NCI-H1092 treated with DMSO at 0.1 percent for 48 hours (cell line): ENCODE results near the gene TAS2R40.
"Not testable (repeated sequence)": the region's sequence is repeated elsewhere in the genome, so short reads cannot be mapped to it uniquely, and the experiment has no call there.

ENCODE experiments used
- DNase-seq: peaks from one replicate; lab custom pipeline; 2025; lab: John Stamatoyannopoulos, UW

TAS2R40 gene

GRCh38 chr7:143221737-143222136 is at the start of gene TAS2R40:
Gene TAS2R40 (plus strand): TSS chr7:143222037. CDS start chr7:143222079, 42 bp downstream.
- DNase-seq, result no peak

DNA sequence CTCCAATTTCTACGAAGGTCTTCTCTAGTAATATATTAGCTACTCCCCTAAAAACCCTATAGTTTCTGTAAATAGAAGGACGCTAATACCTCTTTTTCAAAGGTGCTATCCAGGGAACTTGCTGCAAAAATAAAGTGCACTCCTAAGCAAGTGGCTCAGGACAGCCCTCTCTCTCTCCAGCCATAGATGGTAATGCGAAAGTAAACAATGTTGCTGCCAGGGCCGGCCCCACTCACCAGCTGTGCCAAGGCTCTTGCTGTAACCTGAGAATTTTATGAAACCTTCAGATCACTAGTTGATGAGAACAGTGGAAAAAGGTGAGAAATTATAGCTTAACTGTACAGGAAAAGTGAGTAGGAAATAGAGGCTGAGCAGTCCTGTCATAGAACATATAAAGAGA is 49.5 kb upstream of the TAS2R40 start:
- DNase-seq, result peak; percentile 96

DNA sequence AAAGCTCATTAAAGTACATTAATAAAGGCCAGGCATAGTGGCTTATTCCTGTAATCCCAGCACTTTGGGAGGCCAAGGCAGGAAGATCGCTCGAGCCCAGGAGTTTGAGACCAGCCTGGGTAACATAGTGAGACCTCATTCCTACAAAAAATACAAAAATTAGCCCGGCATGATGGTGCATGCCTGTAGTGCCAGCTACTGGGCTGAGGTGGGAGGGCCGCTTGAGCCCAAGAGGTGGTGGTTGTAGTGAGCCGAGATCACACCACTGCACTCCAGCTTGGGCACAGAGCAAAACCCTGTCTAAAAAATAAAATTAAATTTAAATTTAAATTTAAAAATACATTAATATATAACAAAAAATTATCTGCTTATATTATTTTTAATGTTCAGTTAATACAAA is 45.7 kb upstream of the TAS2R40 start:
- no peak for DNase-seq

DNA sequence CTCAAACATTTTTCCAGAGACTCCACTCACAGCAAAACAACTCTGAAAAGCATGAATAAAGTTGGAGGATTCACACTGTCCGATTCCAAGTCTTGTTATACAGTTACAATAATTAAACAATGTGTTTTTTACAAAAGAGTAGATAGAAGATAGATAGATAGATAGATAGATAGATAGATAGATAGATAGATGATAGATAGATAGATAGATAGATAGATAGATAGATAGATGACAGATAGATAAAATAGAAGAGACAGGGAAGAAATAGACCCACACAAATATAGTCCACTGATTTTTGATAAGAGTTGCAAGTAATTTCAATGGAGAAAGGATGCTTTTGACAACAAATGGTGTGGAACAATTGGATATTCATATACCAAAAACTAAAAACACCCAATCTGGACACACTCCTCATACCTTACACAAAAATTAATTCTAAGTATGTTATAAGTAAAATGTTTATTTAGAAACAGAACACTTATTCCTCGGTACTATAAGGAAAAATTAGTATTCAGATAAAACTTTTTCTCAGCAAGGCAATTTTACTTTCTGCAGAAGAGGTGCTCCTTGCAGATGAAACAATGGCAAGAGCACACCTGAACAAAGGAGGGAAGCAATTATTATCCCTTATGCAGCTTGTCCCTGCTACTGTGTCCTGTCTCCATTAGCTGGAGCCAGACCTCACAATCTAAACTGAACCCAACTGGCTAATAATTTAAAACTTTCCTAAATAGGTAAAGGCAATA is 44.3 kb upstream of the TAS2R40 start:
- no peak for DNase-seq

GRCh38 chr7:143180771-143181170 is 41.1 kb upstream of the TAS2R40 start:
- DNase-seq, result not testable (repeated sequence)

DNA sequence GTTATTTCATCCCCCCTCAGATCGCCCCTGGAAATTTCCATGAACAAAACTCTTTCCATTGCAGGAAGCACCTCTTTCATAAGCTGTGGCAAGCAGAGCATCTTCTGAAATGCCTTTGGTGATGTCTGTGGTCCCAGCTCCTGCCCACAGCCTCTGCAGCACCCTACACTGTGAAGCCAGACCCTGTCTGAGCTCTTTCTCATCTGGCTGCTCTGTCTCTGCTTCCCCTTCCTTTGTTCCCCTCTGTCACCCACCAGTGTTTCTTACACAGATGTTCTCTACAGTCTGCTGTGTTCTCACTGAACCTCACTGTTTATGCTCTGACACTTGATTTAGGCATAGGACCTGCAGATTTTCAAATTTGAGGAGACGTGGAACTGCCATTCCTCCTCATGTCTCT is 40.5 kb upstream of the TAS2R40 start:
- DNase-seq, result no peak

DNA sequence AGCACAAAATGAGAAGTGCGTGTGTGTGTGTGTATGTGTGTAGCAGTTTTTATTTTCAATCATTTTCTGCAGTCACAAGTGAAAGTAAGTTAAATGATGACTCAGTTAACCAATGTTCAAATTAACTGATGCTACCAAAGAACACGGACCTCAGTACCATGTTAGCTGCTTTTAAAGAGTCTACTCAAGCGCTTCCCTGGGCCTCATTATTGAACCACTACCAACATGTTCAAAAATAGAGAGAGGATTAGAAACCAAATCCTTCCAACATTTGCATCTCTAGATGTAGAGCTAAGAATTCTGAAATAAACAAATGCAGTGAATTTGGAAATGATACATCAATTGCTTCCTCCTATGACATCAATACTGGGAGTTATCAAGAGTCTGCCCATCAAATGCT is 38.8 kb upstream of the TAS2R40 start, which contains the start of gene TAS2R39:
TSS of gene TAS2R39 (plus strand) at position 396 of the 400 bp plus-strand sequence. CDS start at position 396, 0 bp downstream.
- no peak for DNase-seq

GRCh38 chr7:143185551-143185950 is 36.3 kb upstream of the TAS2R40 start:
- no peak for DNase-seq

DNA sequence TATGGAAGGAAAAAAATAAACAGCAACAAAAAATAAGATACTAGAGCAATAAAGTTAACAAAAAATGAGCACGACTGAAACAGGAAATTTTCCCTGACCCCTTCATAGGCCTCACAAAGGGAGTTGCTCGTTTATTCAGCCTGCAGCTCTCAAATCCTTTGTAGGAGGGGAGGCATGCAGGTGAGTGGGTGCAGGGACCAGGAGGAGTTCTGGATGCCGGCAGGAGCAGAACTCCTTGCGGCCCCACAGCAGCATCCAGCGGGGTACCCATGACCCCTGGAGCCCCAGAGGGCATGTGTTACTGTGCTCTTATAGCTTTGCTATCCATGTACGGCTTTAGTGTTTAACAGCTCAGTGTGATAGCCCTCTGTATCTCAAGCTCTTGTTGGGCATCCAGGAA is 32.8 kb upstream of the TAS2R40 start:
- no peak for DNase-seq

DNA sequence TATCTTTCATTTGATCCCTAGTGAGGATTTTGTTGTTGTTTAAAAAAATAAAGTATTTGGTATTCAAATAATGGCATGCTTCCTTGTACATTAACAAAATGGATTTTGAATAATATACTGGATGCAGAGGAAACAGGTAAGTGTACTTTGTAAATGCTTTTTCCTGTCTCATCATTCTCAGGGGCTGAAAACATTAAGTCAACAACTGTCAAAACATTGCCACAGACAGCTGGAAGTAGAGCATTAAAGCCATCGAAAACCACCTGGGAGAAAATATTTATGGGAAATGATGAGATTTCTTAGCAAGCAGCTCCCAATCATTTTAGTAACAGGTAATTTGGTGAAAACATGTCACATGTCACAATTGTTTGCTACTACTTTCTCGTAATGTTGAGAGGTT is 28.0 kb upstream of the TAS2R40 start:
- DNase-seq, result no peak

DNA sequence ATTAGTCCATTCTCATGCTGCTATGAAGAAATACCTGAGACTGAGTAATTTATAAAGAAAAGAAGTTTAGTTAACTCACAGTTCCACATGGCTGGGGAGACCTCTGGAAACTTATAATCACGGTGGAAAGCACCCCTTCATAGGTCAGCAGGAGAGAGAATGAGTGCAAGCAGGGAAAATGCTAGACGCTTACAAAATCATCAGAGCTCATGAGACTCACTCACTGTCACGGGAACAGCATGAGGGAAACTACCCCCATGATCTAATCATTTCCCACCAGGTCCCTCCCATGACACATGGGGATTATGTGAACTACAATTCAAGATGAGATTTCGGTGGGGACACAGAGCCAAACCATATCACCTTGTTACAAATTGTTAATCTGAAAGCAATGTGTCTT is 22.8 kb upstream of the TAS2R40 start:
- DNase-seq, result no peak

- no peak for DNase-seq
Measured at GRCh38 chr7:143202161-143202560, 19.7 kb upstream of the TAS2R40 start.

- DNase-seq, result peak; percentile 38
Measured at GRCh38 chr7:143203386-143203785, 18.5 kb upstream of the TAS2R40 start.

DNA sequence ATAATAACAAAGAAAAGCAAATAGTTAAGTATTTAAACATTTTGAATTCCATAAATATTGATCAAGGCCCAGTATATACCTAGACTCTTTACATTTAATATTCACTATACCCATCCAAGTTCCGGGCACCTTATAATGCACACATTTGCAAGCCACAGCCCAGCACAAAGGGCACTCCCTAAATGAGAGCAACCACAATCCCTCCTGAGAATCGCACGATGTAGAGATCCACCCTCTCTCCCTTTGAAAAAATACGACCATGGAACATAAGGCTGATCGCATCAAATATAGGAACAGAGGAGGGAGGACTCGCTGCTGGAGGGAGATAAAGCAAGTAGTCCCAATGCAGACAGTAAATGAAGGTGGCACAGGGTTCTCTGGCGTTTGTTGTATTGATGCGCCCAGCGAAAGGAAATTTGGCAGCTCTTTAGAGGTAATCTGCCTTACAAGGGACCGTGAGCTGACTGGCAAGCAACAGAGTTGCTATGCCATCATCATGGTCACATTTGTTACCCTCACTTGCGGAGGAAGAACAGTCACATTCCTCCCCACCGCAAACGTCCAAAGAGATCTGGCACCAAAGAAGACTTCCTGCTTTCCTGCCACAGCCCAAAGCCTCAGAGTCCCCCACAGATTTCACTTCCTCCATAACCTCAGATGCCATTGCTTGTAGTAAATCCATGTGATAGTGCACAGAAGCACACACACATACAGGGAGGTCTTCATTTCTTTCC is 16.1 kb upstream of the TAS2R40 start:
- DNase-seq, result no peak

- DNase-seq, result no peak
Measured at GRCh38 chr7:143210541-143210940, 11.3 kb upstream of the TAS2R40 start.

GRCh38 chr7:143213478-143213877 is 8.4 kb upstream of the TAS2R40 start:
- DNase-seq, result not testable (repeated sequence)

DNA sequence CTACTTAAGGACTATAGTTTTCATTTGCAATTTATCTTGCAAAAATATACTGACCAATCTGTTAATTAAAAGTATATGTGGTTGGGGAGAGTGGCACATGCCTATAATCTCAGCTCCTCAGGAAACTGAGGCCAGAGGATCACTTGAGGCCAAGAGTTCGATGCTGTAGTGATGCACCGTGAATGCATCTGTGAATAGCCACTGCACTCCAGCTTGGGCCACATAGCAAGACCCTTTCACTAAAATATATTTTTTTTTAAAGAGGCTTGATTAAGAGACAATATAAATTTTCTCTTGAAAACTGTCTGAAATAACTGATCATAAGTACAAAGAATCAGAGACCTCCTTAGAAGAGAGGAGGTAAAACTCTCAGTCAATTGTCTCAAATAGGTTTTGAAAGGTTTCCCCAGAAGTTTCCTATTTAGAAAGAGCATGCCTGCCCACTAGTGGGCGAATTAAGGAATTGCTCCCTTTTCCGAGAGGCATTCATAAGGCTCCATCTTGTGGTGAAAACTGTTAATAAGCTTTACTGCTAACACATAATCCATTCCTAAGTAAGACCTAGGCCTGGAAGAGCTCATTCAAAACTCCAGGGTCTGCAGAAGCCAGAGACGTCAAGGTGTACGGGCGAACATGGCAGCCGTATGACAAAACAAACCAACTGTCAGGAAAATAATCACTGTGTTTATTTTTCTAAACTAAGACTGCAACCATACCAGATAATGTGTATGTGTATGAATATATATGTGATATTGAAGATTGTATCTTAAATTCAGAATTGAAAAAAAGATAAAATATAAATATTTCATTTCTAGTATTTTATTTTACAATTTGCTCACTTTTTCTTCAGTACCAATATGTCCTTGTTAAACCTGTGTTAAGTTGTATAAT is 6.8 kb upstream of the TAS2R40 start:
- DNase-seq, result peak; percentile 91

GRCh38 chr7:143216151-143216550 is 5.7 kb upstream of the TAS2R40 start:
- no peak for DNase-seq

DNA sequence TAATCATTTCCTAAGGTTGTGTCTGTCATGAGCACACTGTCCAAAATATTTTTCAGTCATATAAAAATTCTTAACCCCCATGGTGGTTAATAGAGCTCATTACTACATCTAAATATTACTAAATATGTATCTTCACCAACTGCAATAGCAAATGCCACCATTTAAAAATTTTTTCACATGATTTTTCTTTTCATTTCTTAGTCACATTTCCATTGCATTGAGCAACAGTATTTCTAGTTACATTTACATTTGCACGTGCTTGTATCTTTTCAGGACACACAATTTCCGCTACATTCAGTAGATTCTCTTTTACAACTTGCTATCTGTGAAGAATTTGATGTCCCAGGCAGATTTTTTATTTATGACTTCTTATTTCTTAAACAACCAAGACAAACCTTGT is 5.2 kb upstream of the TAS2R40 start:
- DNase-seq, result no peak

- peak; percentile 14 for DNase-seq
Measured at GRCh38 chr7:143217806-143218205, 4.0 kb upstream of the TAS2R40 start.

DNA sequence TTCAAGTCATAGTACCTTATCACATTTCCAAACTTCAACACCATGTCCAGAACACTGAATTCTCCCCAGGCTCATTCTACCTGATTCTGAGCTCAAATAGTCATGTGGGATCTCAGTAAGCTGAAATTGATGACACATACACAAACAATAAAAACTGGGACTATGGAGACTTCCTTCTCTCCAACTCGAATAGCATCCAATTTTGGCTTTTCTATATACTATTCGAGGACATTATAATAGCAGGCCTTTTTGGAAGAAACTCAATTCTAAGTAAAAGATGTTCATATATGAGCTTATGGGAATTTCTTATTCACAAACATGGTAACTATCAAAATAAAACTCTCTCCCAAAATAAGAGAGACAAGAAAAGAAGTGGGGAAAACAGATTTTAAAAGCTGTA is 551 bp upstream of the TAS2R40 start:
- DNase-seq, result no peak

- DNase-seq, result no peak
Measured at GRCh38 chr7:143222782-143223181, 945 bp downstream of the TAS2R40 start.
